Stimulated activated CD4-positive, alpha-beta T cell treated with anti-CD3 and anti-CD28 coated beads, Interleukin-1b, Interleukin-23, amount 100 ng/mL, for 24 hours (primary cell): ENCODE results near the gene SH3RF1.

Experiments used
- DNase-seq, 4 experiments: peaks; one replicate each; pipeline ENCODE4 v3.0.0-alpha.2; 2020; ENCODE audit warnings: low read depth in 4 of 4, low spot score in 1 of 4

Gene SH3RF1

DNA sequence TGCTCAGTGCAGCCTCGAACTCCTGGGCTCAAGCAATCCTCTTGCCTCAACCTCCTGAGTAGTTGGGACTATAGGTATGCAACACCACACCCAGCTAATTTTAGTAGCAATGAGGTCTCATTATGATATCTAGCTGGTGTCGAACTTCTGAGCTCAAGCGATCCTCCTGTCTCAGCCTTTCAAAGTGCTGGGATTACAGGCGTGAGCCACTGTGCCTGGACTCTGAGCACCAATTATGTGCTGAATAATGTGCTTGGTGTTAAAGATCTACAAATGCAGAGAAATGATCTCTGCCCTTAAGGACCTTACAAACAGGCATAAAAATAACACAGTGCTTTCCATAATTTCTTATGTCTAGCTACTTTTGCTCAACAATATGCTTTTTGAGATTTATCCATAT is 131.7 kb downstream of the SH3RF1 start:
- no peak for DNase-seq

DNA sequence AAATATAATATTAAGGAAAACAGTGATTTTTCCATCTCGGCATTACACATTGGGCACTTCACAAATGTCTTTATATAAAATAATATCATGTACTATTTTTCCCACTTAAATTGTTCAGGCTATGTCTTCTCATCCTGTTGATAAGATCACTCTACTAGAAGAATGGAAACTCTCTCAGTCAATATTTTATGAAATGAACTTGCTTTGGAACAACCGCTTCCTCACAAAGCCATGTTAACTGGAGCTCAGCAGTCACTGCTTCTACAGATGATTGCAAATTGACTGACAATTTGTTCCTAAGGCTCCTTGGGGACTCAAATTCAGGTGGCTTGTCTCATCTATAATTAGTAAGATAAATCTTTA is 133.2 kb downstream of the SH3RF1 start:
- DNase-seq = no peak

DNA sequence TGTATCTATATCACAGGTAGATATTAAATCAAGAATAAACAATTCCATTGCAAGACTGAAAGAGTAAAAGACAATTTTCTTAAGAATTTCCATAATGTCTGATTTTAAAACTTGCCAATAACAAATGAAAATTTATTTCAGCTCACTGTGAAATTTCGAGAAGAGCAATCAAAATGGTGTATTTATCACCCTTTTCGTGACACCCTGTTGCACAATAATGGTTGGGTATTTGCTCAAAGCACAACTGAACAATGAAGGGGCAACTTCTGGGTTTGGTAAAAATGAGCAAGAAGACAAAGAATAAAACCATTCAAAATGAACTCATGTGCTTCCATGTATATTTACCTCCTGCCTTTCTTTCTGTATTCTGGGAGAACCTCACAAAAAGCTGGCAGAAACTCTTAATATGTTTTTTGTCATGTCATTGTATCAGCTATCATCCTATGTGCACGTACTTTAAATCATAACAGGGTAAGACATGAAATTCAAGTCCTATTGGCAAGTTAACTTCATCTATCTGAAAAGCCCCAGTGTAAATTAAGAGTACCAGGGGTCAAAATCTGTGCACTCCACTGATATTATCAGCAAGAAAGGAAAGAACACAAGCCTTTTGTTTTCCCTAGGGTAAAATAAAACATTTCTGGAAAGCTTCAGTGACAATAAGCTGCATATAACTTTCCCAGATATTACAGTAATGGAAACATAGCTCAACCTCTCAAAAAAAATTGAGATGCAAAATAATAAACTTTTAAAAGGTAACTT is 133.8 kb downstream of the SH3RF1 start:
- no peak for DNase-seq

DNA sequence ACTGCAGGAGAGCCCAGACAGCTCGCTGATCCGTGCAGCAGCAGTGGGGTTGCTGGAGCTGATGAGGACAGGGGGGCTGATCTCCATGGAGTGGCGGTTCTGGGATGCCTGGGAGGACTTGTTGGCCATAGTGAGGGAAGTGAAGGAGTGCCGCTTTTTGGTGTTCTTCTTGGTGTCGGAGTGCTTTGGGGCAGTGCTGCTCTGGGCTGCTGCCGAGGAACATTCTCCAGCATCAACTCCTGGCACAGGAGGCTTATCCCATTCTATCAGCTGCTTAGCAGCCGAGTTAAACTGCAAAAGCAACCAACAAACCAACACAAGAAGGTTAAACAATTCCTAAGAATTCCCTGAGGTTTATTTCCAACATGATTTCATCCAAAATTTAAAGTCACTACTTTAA is 134.4 kb downstream of the SH3RF1 start:
- no peak for DNase-seq

DNA sequence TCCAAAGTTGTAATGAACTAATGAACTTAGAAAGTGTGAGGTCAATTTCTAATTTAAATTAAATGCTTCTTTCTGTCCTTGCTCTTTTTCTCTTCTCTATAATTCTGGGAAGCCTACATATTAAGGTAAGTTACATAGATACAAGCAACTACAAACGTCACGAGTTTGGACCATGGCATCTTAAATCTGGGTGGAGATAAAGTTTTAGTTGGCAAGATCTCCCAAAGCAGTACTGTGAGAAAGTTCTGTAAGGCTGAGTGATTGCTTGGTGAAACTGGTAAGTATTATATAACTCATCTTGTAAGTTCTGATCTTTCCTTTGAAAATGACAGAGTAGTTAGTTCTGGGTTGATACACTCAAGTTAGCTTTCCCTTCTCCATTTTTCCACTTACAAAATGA is 135.0 kb downstream of the SH3RF1 start:
- DNase-seq = no peak

DNA sequence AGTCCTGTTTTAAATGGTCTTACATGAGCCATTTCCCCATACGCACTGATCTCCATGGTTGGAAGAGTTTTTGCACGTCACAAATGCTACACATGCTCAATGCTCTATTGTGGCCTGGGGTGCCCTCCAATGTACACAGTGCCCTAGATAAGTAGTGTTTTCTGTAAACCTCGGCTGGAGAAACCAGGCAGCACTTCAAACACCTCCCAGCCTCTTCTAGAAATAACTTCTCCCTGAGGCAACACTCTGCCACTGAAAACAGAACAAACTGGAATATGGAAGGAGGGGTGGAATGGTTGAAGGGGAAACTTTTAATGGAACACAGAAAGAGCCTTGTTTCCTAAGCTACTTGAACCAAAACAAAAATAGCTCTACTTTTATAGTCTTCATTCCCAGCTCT is 136.8 kb downstream of the SH3RF1 start:
- DNase-seq = no peak

DNA sequence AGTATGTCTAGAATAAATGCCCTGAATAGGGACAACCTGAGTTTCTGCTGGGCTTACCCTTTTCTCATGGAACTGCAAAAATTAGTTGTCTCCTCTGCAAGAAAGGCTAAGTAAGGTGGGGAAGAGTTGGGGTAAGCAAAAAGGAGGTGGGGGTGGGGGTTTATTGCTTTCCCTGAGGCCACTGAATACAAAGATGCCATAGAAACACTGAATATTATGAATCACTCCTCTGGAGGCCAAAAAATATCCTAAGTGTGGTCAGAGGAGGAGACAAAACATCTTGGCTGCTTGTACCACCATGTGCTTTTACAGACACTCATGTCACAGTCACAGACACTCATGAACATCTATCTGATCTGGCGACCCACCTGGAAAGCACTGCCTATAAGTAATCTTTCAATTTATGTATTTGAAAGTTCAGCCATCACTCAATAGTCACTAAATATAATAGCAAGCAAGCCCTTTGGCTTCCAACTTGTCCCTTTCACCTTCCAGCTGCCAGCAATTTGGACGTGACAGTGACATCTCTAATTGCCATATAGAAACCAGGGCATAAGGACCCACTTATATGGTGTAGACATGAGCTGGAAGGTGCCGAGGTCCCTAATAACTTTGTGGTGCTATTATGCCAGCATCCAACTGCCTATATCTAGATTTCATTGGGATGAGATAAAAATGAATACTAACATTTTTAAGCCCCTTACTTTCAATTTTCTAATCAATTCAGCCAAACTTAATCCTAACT is 138.0 kb downstream of the SH3RF1 start:
- no peak for DNase-seq

DNA sequence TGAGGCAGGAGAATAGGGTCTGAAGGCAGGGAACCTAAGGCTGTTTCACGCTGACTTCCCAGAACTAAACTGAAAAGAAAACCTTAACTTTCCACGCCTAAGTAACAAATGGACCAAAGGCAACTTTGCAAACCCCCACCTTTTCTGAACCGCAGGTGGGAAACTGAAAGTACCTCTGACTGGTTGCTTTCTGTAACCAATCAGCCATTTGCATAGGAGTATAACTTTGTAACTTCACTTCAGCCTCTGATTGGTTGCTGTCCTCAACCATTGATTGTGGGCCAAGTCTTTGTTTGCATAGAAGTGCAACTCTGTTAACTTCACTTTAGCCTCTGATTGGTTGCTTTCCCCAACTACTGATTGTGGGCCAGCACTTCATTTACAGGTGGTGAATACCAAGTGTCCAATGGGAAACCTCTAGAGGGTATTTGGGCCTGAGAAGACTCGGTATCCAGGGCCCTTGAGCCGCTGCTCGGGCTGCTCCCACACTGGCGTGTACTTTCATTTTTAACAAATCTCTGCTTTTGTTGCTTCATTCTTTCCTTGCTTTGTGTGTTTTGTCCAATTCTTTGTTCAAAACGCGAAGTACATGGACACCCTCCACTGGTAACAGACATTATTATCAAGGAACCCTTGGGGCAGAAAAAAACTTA is 139.1 kb downstream of the SH3RF1 start:
- no peak for DNase-seq

DNA sequence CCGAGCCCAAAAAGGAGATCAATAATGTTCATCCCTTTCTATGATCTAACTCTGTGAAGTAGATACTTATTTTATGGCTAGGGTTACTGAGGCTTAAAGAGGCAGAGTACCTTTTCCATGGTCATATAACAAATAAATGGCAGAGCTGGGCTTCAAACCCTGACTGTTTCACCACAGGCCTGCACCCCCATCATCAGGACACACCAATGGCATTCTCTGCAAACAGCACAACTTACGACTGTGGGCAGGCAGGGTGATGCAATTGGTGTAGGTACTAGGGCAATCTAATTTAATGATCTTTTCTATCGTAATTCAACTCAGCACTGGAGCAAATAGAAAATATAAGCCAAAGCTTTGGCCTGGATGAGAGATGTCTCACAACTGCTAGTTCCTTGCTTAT is 141.9 kb downstream of the SH3RF1 start:
- DNase-seq = no peak

DNA sequence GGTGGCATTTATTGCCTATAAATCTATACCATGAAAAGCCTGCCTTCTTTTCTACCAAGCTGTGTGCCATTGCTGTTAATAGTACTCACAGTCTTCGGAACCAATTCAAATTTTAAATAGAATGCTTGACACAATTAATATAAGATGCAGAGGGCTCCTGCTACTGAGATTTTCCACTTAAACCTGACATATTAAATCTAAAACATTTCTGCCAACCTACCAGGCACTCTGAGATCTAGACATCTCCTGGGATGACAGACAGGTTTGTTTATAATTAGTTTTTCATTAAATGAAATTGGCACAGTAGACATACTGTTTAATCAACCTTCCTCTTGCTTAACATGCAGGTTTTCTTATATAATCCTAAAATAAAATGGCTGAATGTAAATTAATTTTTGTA is 143.4 kb downstream of the SH3RF1 start:
- DNase-seq = no peak

DNA sequence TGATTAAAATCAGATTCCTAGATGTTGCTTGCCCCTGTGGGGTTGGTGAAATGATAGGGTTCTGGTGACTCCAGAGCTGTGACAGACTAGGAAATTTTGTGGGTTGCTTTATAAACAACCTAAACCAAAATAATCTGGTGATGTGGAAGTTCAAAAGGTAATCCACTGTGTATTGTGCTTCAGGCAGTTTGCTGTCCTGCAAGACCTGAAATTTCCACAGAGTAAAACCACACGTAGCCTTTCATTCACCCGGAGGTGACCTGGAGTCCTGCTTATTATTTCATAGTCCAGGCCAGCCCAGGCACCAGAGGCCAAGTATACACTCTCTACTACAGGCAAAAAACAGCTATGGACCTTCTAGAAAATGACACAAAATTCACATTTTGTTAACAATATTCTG is 146.1 kb downstream of the SH3RF1 start:
- DNase-seq = no peak

DNA sequence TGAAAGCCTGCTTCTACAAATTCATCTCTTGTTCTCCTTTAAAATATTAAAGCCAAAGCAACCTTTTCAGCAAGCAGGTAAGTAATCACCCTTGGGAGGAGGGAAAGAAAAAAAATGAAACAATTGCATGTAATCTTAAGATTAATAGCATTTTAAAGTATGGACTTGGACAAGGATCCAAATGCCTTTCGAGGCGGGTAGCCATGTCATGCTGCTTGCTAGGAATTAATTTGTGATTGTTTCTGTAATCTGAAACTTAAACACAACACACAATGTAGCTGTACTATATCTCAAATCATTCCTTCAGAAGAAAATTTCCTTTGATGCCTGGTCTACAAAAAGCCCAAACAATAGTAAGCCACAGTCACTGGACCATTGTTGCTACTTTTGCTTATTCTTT is 148.3 kb downstream of the SH3RF1 start:
- DNase-seq = no peak

DNA sequence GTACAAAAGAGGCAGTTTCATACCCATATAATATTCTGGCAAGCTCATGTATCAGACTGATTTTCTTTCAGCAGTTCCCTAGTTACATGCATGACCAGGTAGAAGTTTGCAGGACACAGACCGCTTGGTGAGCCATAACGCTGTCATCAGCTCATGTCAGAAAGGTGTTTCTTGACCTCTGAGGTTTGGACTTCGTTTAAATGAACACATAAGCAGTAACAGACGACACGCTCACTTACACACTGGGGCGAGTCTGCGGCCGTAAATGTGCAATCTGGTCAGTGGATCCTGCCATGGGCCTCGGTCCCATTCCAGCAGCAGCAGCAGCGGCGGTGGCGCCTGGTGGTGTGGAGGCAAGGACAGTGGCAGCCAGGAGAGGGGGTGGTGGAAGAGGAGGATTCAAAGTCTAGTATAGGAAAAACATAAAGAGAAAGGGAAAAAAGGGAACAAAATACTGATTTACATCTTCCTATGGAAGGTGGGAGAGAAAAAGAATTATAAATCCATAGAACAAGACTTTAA is 148.8 kb downstream of the SH3RF1 start:
- no peak for DNase-seq

DNA sequence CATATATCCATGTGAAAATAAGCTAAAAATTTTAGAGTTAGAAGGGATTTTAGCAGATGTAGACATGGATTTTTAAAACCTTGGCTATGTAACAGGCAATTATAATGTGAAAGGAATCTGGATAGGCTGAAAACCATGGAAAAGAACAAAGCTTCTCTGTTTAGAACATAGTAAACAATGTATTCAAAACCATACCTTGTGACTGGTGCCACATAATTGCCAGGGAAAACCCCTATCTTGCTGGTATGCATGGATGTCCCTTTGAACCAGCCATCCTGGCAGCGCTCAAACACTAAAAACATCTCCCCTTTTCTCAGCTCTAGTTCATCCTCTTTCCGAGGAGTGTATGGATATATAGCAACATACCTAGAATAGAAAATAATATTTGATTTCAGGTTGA is 150.1 kb downstream of the SH3RF1 start:
- no peak for DNase-seq

DNA sequence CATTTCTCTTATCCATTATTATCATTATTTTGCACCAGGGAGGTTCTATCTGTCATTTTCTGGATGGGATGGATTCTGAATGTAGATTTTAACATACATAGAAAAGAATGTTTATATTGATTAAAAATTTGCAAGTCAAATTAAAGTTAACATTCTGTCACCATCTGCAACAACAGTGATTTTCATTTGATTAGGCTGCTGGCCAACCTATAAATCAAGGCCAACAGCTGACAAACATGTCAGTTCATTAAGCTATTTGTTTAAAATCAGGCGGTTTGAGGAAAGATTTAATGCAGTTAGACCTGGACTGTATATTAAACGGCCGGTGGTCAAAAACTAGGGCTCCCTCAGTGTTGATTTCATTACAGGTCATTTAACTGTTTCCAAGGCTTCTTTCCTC is 151.2 kb downstream of the SH3RF1 start:
- no peak for DNase-seq

DNA sequence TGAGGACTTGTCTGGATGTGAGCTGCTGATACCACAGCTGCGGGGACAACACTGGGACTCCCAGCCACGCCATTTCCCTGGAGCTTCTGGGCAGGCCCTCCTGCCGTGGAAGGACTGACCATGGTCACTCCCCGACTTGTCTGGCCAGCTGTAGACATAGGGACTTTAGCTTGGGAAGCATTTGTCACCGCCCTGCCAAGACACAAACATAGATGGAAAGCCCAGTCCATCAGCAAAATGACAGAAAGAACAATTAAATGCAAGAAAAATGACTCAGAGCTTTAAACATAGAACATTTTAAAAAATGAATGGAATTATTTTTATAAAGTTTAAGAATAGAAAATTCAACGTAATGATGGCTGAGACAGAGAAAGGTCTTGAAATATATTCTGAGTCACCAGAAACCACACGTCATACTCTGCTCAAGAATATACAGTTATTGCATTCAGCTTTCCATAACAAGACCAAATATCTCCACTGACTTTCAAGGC is 153.1 kb downstream of the SH3RF1 start:
- no peak for DNase-seq

DNA sequence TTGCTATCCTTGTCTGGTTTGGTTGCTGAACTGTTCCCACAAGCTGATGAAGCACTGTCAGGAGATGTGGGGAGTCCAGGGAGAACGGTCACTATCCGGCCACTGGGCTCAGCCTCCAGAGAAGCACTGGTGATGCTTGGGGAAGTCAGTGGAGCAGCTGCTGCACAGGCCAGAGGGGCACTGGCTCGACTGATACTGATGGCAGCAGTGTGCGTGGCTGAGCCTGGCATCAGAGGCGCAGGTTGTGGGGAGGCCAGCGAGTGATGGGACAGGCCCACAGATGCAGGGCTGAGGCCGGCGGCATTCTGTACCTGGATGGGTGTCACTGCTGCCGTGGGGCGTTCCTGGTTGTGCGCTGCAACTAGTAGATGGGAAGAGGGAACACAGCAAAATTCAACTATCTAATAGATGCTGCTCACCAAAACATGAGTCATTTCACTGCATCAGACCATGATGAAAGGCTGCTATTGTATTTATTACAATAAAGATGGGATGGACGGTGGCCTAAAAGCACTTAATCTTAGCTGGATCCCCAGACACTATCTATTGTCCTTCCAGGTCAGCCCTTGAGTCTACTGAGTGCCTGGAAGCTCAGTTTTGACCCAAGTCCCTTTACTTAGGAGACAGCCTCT is 154.4 kb downstream of the SH3RF1 start:
- DNase-seq = no peak

DNA sequence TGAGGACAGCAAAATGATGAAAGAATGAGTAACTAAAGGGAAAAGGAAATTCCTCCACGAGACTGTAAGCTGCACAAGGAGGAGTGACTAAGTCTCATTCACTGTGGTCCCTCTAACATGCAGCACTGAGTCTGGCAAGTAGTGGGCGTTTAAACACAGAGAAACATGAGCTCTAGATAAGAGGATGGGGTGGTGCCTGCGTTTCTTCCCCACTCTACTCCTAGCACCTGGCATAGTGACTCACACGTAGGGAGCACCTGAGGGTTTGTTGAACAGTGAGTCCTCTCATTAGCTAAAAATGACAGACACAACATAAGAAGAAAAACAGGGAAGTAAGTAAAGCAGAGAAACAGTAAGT is 154.9 kb downstream of the SH3RF1 start:
- DNase-seq = no peak

DNA sequence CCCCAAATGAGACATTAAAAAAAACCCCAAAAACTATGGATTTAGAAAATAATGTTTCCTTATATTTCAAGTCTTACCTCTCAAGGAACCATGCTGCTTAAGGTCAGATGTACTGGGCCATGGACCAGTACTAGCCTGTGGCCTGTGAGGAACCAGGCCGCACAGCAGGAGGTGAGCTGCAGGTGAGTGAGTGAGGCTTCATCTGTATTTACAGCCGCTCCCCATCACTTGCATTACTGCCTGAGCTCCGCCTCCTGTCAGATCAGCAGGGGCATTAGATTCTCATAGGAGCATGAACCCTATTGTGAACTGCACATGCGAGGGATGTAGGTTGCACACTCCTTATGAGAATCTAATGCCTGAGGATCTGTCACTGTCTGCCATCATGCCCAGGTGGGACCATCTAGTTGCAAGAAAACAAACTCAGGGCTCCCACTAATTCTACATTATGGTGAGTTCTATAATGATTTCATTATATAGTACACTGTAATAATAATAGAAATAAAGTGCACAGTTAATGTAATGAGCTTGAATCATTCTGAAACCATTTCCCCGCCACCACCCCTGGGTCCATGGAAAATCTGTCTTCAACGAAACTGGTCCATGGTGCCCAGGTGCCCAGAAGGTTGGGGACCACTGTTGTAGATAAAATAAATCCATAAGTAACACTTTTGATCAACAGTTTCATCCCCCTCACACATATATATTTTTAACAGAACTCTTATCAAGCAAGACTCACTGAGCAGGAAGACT is 155.4 kb downstream of the SH3RF1 start:
- no peak for DNase-seq

DNA sequence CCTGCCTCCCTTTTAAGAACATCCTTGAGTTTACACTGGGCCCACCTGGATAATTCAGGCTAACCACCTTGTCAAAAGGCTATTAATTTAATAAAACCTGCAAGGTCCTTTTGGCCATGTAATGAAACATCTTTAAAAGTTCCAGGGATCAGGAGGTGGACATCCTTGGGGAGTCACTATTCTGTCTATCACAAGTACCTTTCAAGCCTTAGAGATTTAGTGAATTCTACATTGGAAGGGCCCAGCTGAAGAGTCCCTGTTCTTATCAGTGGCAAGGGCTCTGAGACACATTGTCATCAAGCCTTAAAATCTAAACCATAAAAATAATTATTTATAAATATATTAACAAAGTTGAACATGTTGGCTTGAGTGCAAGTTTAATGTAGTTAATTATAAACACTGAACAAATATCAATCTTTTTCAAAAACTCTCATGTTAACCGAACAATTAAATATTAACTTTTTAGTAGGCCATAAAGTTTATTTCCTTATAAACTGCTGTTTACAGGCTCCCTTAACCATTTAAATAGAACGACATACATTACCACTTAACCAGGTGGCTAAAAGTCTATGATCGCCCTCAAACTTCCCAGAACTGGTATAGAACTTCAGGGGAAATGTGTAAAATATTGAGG is 156.3 kb downstream of the SH3RF1 start:
- DNase-seq = no peak
